ENCODE measurements around the gene PITPNB.

DNA sequence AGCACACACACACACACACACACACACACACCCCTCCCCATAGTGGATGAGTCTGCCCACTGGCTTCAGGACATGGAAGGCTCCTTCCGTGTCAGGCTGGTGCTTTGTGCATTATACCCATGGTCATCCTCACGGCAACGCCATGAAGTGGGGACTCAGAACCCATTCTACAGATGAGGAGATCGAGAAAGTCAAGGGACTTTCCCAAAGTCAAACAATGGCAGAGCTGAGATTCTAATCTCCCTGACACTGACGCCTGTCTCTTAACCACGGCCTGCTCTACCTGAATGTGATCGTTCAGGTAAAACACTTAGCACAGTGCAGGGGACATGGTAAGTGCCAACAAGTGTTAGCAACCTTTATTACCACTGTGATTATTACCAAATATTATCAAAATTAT is 113.2 kb downstream of the PITPNB start:
- TF ChIP-seq SUZ12 (IDR thresholded peaks at IDR 0.05; ENCODE audit: extremely low read depth, insufficient read depth, insufficient read length) = no peak
- no peak for TF ChIP-seq YY1 (IDR thresholded peaks at IDR 0.05; ENCODE audit: insufficient read depth, insufficient read length)
- no peak for TF ChIP-seq ZNF274 (IDR thresholded peaks at IDR 0.05; ENCODE audit: low read depth, low read length)

Data from NT2/D1 (cell line).